SK-N-MC (cell line): ENCODE results near the gene IP6K1.
A peak's percentile ranks its signal among the peaks of the same experiment; 100 is the strongest.

Experiments used
- EZH2 ChIP-seq: fragments of 200-600 bp; sonication (generic); IDR thresholded peaks from one replicate; pipeline ENCODE4 v1.6.1; 2017; ENCODE audit warnings: antibody characterized with exemption
- FOXP2 ChIP-seq: optimal IDR thresholded peaks from 2 replicates; pipeline ENCODE3; 2011; ENCODE audit warnings: mild to moderate bottlenecking, moderate library complexity; ENCODE audit not compliant: insufficient read depth; ENCODE audit errors: extremely low read length, control extremely low read depth
- POLR2AphosphoS5 ChIP-seq: IDR thresholded peaks from 2 replicates; pipeline ENCODE4 v1.6.1; 2012; ENCODE audit warnings: mild to moderate bottlenecking, low read depth, low read length, borderline replicate concordance

DNA sequence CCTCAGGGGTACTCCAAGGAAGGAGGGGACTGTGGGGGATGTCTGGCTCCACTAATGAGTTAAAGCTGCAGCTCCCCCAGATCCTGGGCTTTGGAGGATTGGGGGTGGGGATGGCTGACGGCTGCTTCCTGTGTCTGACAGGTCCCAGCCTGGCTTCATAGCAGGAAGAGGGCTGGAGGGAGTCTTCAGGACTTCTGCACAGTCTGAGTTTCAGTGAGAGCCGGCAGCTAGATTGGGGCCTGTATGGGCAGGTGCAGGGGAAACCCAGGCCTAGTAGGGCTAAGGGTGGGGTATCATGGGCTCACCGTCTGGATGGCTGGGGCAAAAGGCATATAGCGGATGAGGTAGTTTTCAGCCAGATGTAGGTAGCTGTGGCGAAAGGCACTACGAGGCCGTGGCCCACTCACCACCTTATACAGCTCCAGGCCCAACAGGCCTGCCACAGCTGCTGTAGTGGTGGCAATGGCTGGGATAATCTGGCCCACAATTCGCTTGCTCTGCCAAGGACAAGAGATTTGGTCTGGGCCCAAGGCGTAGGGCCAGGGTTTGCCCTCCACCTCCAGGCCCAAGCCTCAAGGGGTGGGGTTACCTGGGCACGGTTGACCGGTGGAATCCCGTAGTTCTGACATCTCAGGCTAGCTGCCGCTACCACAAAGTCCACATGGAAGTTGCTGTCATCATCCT is 21.2 kb upstream of the IP6K1 start:
- TF ChIP-seq POLR2AphosphoS5: peak; percentile 49; the same call in 1 of the 2 replicates
- TF ChIP-seq EZH2: no peak
- no peak for TF ChIP-seq FOXP2
